Measurements from ENCODE around the gene MED25. TPM values are rescaled to one million over a fixed set of nuclear protein-coding genes. Genes with fewer than 3 reads are reported as not detected.

Gene MED25
- total RNA-seq, 1 experiment from 2014 or later: 99.6 TPM

DNA sequence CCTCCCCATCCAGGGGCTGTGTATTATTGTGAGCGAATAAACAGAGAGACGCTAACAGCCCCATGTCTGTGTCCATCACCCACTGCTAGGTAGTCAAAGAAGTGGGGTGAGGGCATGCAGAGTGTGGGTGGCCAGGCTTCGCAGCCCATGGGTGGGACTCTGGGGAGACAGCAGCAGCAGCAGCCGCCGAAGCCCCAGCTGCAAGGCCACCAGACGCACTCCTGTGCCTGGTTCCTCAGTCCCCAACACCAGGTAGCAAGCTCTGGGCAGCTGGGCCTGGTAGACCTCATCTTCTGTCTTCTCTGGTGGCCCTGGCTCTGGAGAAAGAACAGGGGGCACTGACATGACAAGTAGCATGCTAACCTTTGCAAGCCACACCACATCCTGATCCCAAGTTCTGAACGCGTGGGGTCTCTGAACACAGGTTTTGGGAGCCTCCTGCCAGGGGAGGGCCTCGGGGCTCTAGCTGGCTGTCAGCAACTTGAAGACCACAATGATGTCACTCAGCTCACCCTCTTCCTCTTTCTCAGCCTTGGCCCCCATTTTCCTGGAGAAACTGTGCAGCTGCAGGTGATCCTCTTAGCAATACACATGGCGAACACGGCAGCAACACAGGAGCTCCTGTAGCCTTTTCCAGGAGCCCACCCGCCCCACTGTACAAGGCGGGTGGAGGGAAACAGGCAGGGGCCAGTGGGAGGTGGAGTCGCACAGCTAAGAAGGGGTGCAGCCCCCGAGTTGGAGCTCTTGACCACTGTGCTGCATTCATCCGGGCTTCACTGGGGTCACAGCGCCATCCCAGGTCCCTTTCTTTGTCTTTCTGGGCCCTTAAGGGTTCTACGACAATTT, 10.8 kb upstream of the MED25 start:
- Histone ChIP-seq H3K36me3 (ENCODE audit: low read depth) (no peaks in the 10 kb centered on the region), H3K4me3 (no peak overlapping the region), H4K20me1 (ENCODE audit: insufficient read depth) (peaks cover 6% of the 10 kb centered on the region; the same call in 1 of the 2 replicates), H3K27me3 (ENCODE audit: insufficient read depth, low read depth) (no peaks in the 10 kb centered on the region), H3K4me2 (no peak overlapping the region), H3K9me3 (ENCODE audit: insufficient read depth, low read depth) (no peaks in the 10 kb centered on the region), H3F3A (ENCODE audit: insufficient read depth, low read depth) (peaks cover 42% of the 10 kb centered on the region; the same call in 1 of the 2 replicates), H2AFZ (no peak overlapping the region), H3K79me2 (ENCODE audit: low read depth) (no peaks in the 10 kb centered on the region), H3K9me2 (ENCODE audit: insufficient read depth) (no peaks in the 10 kb centered on the region), H3K4me1 (replicated peaks; ENCODE audit: insufficient read depth) (peaks cover 7% of the 10 kb centered on the region), H3K27ac (no peak overlapping the region)
- TF ChIP-seq, protein P1, sequence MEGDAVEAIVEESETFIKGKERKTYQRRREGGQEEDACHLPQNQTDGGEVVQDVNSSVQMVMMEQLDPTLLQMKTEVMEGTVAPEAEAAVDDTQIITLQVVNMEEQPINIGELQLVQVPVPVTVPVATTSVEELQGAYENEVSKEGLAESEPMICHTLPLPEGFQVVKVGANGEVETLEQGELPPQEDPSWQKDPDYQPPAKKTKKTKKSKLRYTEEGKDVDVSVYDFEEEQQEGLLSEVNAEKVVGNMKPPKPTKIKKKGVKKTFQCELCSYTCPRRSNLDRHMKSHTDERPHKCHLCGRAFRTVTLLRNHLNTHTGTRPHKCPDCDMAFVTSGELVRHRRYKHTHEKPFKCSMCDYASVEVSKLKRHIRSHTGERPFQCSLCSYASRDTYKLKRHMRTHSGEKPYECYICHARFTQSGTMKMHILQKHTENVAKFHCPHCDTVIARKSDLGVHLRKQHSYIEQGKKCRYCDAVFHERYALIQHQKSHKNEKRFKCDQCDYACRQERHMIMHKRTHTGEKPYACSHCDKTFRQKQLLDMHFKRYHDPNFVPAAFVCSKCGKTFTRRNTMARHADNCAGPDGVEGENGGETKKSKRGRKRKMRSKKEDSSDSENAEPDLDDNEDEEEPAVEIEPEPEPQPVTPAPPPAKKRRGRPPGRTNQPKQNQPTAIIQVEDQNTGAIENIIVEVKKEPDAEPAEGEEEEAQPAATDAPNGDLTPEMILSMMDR (conservative IDR thresholded peaks at IDR 0.05): no peak
- TF ChIP-seq EZH2 (IDR thresholded peaks at IDR 0.05; ENCODE audit: low read depth): no peak
- ChIA-PET CTCF (interaction anchor here (0.6 kb wide), 1 partner anchor 47 kb away, joined by 4 read pairs; no protein-coding TSS in a partner anchor), POLR2A (ENCODE audit: unreplicated experiment) (no interaction called here)
- DNase-seq: no peak
- intact Hi-C loops (cut with micrococcal nuclease; ENCODE audit: unreplicated experiment): no loop called here
- no TSS peak for BruUV-seq (replicated peaks)

DNA sequence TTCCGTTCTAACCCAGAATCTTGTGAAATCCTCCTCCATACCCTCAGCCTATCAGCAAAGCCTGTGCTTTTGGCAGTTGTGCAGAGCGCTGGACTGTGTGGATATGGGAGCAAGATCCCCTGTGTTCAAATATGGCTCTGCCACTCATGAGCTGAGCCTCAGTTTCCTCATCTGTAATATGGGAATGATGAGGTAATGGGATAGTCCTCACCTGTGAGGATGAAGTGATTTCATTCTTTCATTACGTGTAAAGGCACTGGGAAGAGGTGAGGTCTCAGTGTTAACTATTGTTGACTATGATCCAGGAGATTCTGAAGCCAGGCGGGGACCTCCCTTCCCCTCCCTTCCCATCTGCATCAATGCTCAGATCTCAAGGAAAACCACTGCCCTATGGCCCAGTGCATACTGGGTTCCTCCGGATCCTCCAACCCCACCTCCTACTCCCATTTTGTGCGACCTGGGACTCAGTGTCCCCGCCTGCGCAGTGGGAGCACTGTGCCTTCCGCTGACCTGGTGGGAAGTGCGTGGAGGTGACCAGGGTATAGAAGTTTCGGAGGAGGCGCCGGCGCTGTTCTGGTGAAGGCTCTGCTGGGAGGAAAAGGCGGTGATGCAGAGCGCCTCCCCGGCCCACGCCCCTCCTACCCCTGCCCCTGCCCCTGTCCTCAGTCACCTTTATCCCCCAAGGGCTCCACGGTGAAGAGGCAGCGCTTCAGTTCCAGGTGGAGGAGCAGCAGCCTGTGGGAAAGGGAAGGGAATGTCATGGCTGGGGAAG, 10.0 kb upstream of the MED25 start:
- H3K9me3 ChIP-seq (ENCODE audit: insufficient read depth, low read depth): no peaks in the 10 kb centered on the region
- BruUV-seq (replicated peaks): no TSS peak
- H3K79me2 ChIP-seq (ENCODE audit: low read depth): no peaks in the 10 kb centered on the region
- H3F3A ChIP-seq (ENCODE audit: insufficient read depth, low read depth): peaks cover 40% of the 10 kb centered on the region; the same call in 1 of the 2 replicates
- H3K4me3 ChIP-seq: peak overlapping the region; percentile 60; the same call in 1 of the 2 replicates
- H3K9me2 ChIP-seq (ENCODE audit: insufficient read depth): no peaks in the 10 kb centered on the region
- H3K36me3 ChIP-seq (ENCODE audit: low read depth): no peaks in the 10 kb centered on the region
- peaks cover 6% of the 10 kb centered on the region; the same call in 1 of the 2 replicates for H4K20me1 ChIP-seq (ENCODE audit: insufficient read depth)
- H3K27me3 ChIP-seq (ENCODE audit: insufficient read depth, low read depth): no peaks in the 10 kb centered on the region
- H2AFZ ChIP-seq: no peak overlapping the region
- TF ChIP-seq, protein P1 (conservative IDR thresholded peaks at IDR 0.05): no peak
- TF ChIP-seq EZH2 (IDR thresholded peaks at IDR 0.05; ENCODE audit: low read depth): no peak
- H3K4me1 ChIP-seq (replicated peaks; ENCODE audit: insufficient read depth): peaks cover 7% of the 10 kb centered on the region
- no peak overlapping the region for H3K27ac ChIP-seq
- DNase-seq: no peak
- ChIA-PET CTCF (interaction anchor here (0.6 kb wide), 1 partner anchor 48 kb away, joined by 4 read pairs; no protein-coding TSS in a partner anchor), POLR2A (ENCODE audit: unreplicated experiment) (no interaction called here)
- intact Hi-C loops (cut with micrococcal nuclease; ENCODE audit: unreplicated experiment): no loop called here
- H3K4me2 ChIP-seq: peak overlapping the region; percentile 71; the same call in 1 of the 2 replicates

DNA sequence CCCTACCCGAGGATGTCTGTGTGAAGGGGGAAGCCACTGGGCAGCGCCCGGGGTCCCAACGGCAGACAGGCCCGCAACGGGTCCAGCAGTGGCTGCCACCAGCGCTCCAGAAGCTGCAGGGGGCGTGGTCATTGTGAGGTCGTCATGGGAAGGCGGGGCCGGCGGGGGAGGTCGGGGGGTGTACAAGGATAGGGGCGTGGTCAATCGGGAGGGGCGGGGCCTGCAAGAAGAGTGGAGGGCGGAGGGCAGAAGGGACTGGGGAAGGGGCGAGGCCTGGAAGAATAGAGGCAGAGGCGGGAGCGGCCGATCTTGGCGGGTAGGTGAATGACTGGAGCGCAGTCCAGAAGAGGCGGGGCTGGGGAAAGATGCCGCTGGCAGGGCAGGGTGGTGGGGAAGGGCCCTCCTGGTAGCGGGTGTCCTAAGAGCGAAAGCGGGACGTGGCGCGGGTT, 9.4 kb upstream of the MED25 start:
- Histone ChIP-seq H3K9me2 (ENCODE audit: insufficient read depth) (no peaks in the 10 kb centered on the region), H3F3A (ENCODE audit: insufficient read depth, low read depth) (peaks cover 39% of the 10 kb centered on the region; the same call in 1 of the 2 replicates), H3K9me3 (ENCODE audit: insufficient read depth, low read depth) (no peaks in the 10 kb centered on the region), H3K79me2 (ENCODE audit: low read depth) (no peaks in the 10 kb centered on the region), H2AFZ (peak overlapping the region; percentile 77), H3K36me3 (ENCODE audit: low read depth) (no peaks in the 10 kb centered on the region), H3K4me1 (replicated peaks; ENCODE audit: insufficient read depth) (peaks cover 8% of the 10 kb centered on the region), H3K27me3 (ENCODE audit: insufficient read depth, low read depth) (no peaks in the 10 kb centered on the region), H3K4me3 (peak overlapping the region; percentile 60), H4K20me1 (ENCODE audit: insufficient read depth) (peaks cover 6% of the 10 kb centered on the region; the same call in 1 of the 2 replicates), H3K4me2 (peak overlapping the region; percentile 71), H3K27ac (no peak overlapping the region)
- ChIA-PET POLR2A (ENCODE audit: unreplicated experiment) (no interaction called here), CTCF (no interaction called here)
- intact Hi-C loops (cut with micrococcal nuclease; ENCODE audit: unreplicated experiment): no loop called here
- no TSS peak for BruUV-seq (replicated peaks)
- DNase-seq: peak; percentile 46 to 80
- TF ChIP-seq, protein P1 (conservative IDR thresholded peaks at IDR 0.05): no peak
- TF ChIP-seq EZH2 (IDR thresholded peaks at IDR 0.05; ENCODE audit: low read depth): no peak
